Activated T-cell treated with anti-CD3 and anti-CD28 coated beads for 48 hours (primary cell): Measurements from ENCODE around the gene CEP350.
"Not testable (repeated sequence)": the region's sequence is repeated elsewhere in the genome, so short reads cannot be mapped to it uniquely, and the experiment has no call there.

Experiments
- DNase-seq: peaks from one replicate; pipeline ENCODE4 v3.0.0-alpha.2; 2020; ENCODE audit warnings: low read depth

CEP350 gene

GRCh38 chr1:180119837-180120236, 165.2 kb downstream of the CEP350 start:
- no peak for DNase-seq

- DNase-seq = no peak
Measured at GRCh38 chr1:180123463-180123936, 168.9 kb downstream of the CEP350 start.

- no peak for DNase-seq
Measured at GRCh38 chr1:180130651-180131050, 176.0 kb downstream of the CEP350 start.

- peak; percentile 30 for DNase-seq
Measured at GRCh38 chr1:180131510-180131909, 176.9 kb downstream of the CEP350 start.

GRCh38 chr1:180133193-180133592, 178.6 kb downstream of the CEP350 start:
- DNase-seq = no peak

GRCh38 chr1:180133688-180134087, 179.1 kb downstream of the CEP350 start:
- not testable (repeated sequence) for DNase-seq

- no peak for DNase-seq
Measured at GRCh38 chr1:180135535-180135934, 180.9 kb downstream of the CEP350 start.

GRCh38 chr1:180136331-180136967, 181.8 kb downstream of the CEP350 start:
- DNase-seq = no peak

GRCh38 chr1:180136968-180137356, 182.4 kb downstream of the CEP350 start:
- DNase-seq = no peak

GRCh38 chr1:180137776-180138175, 183.2 kb downstream of the CEP350 start:
- DNase-seq = no peak

GRCh38 chr1:180141381-180141934, 186.8 kb downstream of the CEP350 start:
- no peak for DNase-seq

GRCh38 chr1:180143359-180143758, 188.7 kb downstream of the CEP350 start:
- no peak for DNase-seq

GRCh38 chr1:180144659-180145357, 190.2 kb downstream of the CEP350 start:
- no peak for DNase-seq

GRCh38 chr1:180145446-180145845, 190.8 kb downstream of the CEP350 start:
- DNase-seq = no peak

- no peak for DNase-seq
Measured at GRCh38 chr1:180150982-180151381, 196.4 kb downstream of the CEP350 start.

- no peak for DNase-seq
Measured at GRCh38 chr1:180151508-180151907, 196.9 kb downstream of the CEP350 start.

- DNase-seq = no peak
Measured at GRCh38 chr1:180152588-180152987, 198.0 kb downstream of the CEP350 start.

GRCh38 chr1:180153032-180153431, 198.4 kb downstream of the CEP350 start:
- no peak for DNase-seq

- DNase-seq = no peak
Measured at GRCh38 chr1:180154003-180154324, 199.4 kb downstream of the CEP350 start.

- peak; percentile 87 for DNase-seq
Measured at GRCh38 chr1:180154325-180155181, 199.9 kb downstream of the CEP350 start, which contains the start of gene QSOX1. TSS of gene QSOX1 (plus strand) at chr1:180154869. CDS start at chr1:180154908, 39 bp downstream.

- DNase-seq = peak; percentile 16
Measured at GRCh38 chr1:180155182-180155682, 200.6 kb downstream of the CEP350 start.

GRCh38 chr1:180156201-180156600, 201.6 kb downstream of the CEP350 start:
- no peak for DNase-seq
